Measurements from ENCODE around the gene PTGR1. TPM values are rescaled to one million over a fixed set of nuclear protein-coding genes. Genes with fewer than 3 reads are reported as not detected.

The PTGR1 gene
- 88.5 TPM for polyA plus RNA-seq
- long read RNA-seq, donor 1, transcript PTGR1-205 (10 exons, 1,407 nt): major isoform, 20 of 33 reads
- long read RNA-seq, donor 1, transcript PTGR1-201 (10 exons, 1,223 nt): minor isoform, 5 of 33 reads
- long read RNA-seq, donor 1, partial matches to known transcripts: 0 of 33 reads
- long read RNA-seq, donor 1, other reads (novel, unspliced or antisense): 5 of 33 reads
- long read RNA-seq, donor 2, transcript PTGR1-205 (10 exons, 1,407 nt): major isoform, 33 of 270 reads
- long read RNA-seq, donor 2, transcript PTGR1-201 (10 exons, 1,223 nt): minor isoform, 13 of 270 reads
- long read RNA-seq, donor 2, partial matches to known transcripts: 168 of 270 reads
- long read RNA-seq, donor 2, other reads (novel, unspliced or antisense): 50 of 270 reads
- long read RNA-seq, donor 3: 0 reads
- long read RNA-seq, donor 4, partial matches to known transcripts: 0 of 2 reads
- long read RNA-seq, donor 4, other reads (novel, unspliced or antisense): 0 of 2 reads
- long read RNA-seq, donor 5, transcript PTGR1-205 (10 exons, 1,407 nt): minor isoform, 9 of 23 reads
- long read RNA-seq, donor 5, transcript PTGR1-201 (10 exons, 1,223 nt): major isoform, 10 of 23 reads
- long read RNA-seq, donor 5, partial matches to known transcripts: 0 of 23 reads
- long read RNA-seq, donor 5, other reads (novel, unspliced or antisense): 0 of 23 reads
- long read RNA-seq, donor 6, transcript PTGR1-205 (10 exons, 1,407 nt): major isoform, 11 of 19 reads
- long read RNA-seq, donor 6, transcript PTGR1-201 (10 exons, 1,223 nt): minor isoform, 5 of 19 reads
- long read RNA-seq, donor 6, partial matches to known transcripts: 0 of 19 reads
- long read RNA-seq, donor 6, other reads (novel, unspliced or antisense): 0 of 19 reads
- long read RNA-seq, donor 7, transcript PTGR1-201 (10 exons, 1,223 nt): minor isoform, 7 of 20 reads
- long read RNA-seq, donor 7, transcript PTGR1-205 (10 exons, 1,407 nt): major isoform, 10 of 20 reads
- long read RNA-seq, donor 7, partial matches to known transcripts: 0 of 20 reads
- long read RNA-seq, donor 7, other reads (novel, unspliced or antisense): 0 of 20 reads
- long read RNA-seq, donor 8, transcript PTGR1-205 (10 exons, 1,407 nt): major isoform, 62 of 102 reads
- long read RNA-seq, donor 8, transcript PTGR1-201 (10 exons, 1,223 nt): minor isoform, 21 of 102 reads
- long read RNA-seq, donor 8, partial matches to known transcripts: 14 of 102 reads
- long read RNA-seq, donor 8, other reads (novel, unspliced or antisense): 0 of 102 reads
- long read RNA-seq, donor 9, transcript PTGR1-207 (11 exons, 1,941 nt): minor isoform, 5 of 42 reads
- long read RNA-seq, donor 9, transcript PTGR1-205 (10 exons, 1,407 nt): major isoform, 21 of 42 reads
- long read RNA-seq, donor 9, transcript PTGR1-201 (10 exons, 1,223 nt): minor isoform, 7 of 42 reads
- long read RNA-seq, donor 9, partial matches to known transcripts: 5 of 42 reads
- long read RNA-seq, donor 9, other reads (novel, unspliced or antisense): 0 of 42 reads
- long read RNA-seq, donor 10, transcript PTGR1-205 (10 exons, 1,407 nt): major isoform, 43 of 74 reads
- long read RNA-seq, donor 10, transcript PTGR1-201 (10 exons, 1,223 nt): minor isoform, 13 of 74 reads
- long read RNA-seq, donor 10, partial matches to known transcripts: 11 of 74 reads
- long read RNA-seq, donor 10, other reads (novel, unspliced or antisense): 0 of 74 reads
- long read RNA-seq, donor 11, transcript PTGR1-201 (10 exons, 1,223 nt): minor isoform, 10 of 35 reads
- long read RNA-seq, donor 11, transcript PTGR1-205 (10 exons, 1,407 nt): major isoform, 21 of 35 reads
- long read RNA-seq, donor 11, partial matches to known transcripts: 0 of 35 reads
- long read RNA-seq, donor 11, other reads (novel, unspliced or antisense): 0 of 35 reads

DNA sequence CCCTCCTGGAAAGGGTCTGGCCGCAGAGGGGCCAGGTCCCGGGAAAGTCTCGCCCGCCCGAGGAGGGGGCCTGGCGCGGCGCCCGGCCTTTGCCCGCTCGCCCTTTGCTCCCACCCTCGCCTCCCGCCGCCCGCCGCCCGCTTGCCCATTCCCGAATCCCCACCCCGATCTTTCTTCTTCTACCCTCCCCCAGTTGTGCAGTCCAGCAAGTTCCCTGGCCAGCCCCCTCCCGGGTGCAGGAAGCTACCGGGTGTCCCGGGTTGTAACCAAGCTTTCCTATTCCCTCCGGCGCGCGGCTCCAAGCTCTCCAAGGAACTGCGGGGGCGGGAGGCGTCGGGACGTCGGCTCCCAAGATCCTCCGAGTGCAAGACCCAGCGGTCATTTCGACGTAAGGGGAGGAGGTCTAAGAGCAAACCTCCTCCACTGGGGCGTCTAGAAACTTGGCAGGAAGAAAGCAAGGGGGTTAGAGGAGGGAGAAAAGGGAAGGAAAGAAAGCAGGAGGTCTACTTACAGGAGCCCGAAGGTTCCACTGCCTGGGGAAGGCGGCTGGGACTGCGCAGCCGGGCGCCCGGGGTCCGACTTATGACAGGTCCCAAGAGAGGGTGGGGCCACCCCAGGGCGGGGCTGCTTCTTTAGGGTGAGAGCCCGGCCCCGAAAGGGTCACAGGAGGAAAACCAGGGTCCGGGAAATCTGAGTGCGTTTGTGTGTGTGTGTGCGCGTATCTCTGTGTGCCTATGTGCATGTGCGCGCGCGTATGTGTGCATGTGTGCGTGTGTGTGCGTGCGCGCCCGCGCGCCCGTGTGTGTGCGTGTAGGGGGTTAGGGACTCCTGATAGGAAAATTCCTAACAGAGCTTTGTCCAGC lies at the start of gene PTGR1:
TSS of gene PTGR1 (minus strand) at position 556 of the 863 bp plus-strand sequence. CDS start 2,225 bp downstream, outside the sequence.
- Histone ChIP-seq H3K27ac (ENCODE audit: low read length) (peak within 1 kb of the TSS; percentile 96), H3K9me3 (ENCODE audit: control insufficient read depth, low read depth, low read length) (no peaks in the 10 kb centered on the region), H3K36me3 (ENCODE audit: control insufficient read depth, insufficient read depth, low read length) (peaks cover 21% of the 10 kb centered on the region), H3K4me1 (ENCODE audit: control insufficient read depth, insufficient read depth, low read length) (peaks cover 14% of the 10 kb centered on the region), H3K4me3 (ENCODE audit: low read length) (peak within 1 kb of the TSS; percentile 67), H3K27me3 (ENCODE audit: control insufficient read depth, insufficient read depth, low read length) (no peaks in the 10 kb centered on the region)
- peak; percentile 82 to 91 for DNase-seq
- no CpG with 5 or more reads among the region's 64 CpGs for WGBS (ENCODE audit: insufficient coverage, low lambda C conversion rate)

- 51% methylated on average over 3 of the region's 4 CpGs for WGBS (ENCODE audit: insufficient coverage, low lambda C conversion rate)
- no peak for DNase-seq
- Histone ChIP-seq H3K27ac (ENCODE audit: low read length) (no peak overlapping the region), H3K36me3 (ENCODE audit: control insufficient read depth, insufficient read depth, low read length) (peaks cover 18% of the 10 kb centered on the region), H3K27me3 (ENCODE audit: control insufficient read depth, insufficient read depth, low read length) (no peaks in the 10 kb centered on the region), H3K9me3 (ENCODE audit: control insufficient read depth, low read depth, low read length) (no peaks in the 10 kb centered on the region), H3K4me1 (ENCODE audit: control insufficient read depth, insufficient read depth, low read length) (no peaks in the 10 kb centered on the region), H3K4me3 (ENCODE audit: low read length) (no peak overlapping the region)
These were observed 49.6 kb upstream of the PTGR1 start for GRCh38 chr9:111649016-111649415.

DNA sequence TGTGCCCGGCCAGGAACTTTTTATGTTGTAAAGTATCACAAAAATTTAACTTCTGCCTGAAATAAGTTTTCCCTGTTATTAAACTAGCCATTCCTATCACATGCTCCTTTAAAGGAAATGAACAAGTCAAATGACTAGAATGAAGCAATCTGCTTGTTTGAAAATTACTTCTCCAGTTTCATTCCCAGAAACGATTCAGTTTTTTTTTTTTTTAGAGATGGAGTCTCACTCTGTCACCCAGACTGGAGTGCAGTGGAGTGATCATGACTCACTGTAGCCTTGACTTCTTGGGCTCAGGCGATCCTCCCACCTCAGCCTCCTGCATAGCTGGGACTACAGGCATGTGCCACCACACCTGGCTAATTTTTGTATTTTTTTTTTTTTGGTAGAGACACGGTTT lies 48.6 kb upstream of the PTGR1 start:
- Histone ChIP-seq H3K4me1 (ENCODE audit: control insufficient read depth, insufficient read depth, low read length) (no peaks in the 10 kb centered on the region), H3K9me3 (ENCODE audit: control insufficient read depth, low read depth, low read length) (no peaks in the 10 kb centered on the region), H3K4me3 (ENCODE audit: low read length) (no peak overlapping the region), H3K36me3 (ENCODE audit: control insufficient read depth, insufficient read depth, low read length) (peaks cover 17% of the 10 kb centered on the region), H3K27ac (ENCODE audit: low read length) (no peak overlapping the region), H3K27me3 (ENCODE audit: control insufficient read depth, insufficient read depth, low read length) (no peaks in the 10 kb centered on the region)
- DNase-seq: no peak
- WGBS (ENCODE audit: insufficient coverage, low lambda C conversion rate): 100% methylated on average over 1 of the region's 4 CpGs

- H3K9me3 ChIP-seq (ENCODE audit: control insufficient read depth, low read depth, low read length): no peaks in the 10 kb centered on the region
- H3K27ac ChIP-seq (ENCODE audit: low read length): no peak overlapping the region
- H3K4me3 ChIP-seq (ENCODE audit: low read length): no peak overlapping the region
- WGBS (ENCODE audit: insufficient coverage, low lambda C conversion rate): 88% methylated on average over 1 of the region's 2 CpGs
- no peak for DNase-seq
- no peaks in the 10 kb centered on the region for H3K4me1 ChIP-seq (ENCODE audit: control insufficient read depth, insufficient read depth, low read length)
- H3K36me3 ChIP-seq (ENCODE audit: control insufficient read depth, insufficient read depth, low read length): peaks cover 17% of the 10 kb centered on the region
- H3K27me3 ChIP-seq (ENCODE audit: control insufficient read depth, insufficient read depth, low read length): no peaks in the 10 kb centered on the region
These were observed 47.0 kb upstream of the PTGR1 start for GRCh38 chr9:111646417-111646816.

DNA sequence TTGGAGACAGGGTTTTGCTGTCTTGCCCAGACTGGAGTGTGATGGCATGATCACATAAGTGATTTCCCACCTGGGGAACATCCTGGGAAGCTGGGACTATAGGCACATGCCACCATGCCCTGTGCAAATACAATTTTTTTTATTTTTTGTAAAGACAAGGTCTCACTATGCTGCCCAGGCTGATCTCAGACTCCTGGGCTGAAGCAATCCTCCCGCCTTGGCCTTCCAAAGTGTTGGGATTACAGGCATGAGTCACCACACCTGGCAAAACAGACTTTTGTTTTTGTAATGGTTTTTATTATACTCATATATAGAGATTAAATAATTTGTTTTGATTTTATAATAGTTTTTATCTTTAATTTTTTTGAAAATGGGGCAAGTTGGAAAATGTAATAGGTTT lies 46.4 kb upstream of the PTGR1 start:
- Histone ChIP-seq H3K27ac (ENCODE audit: low read length) (no peak overlapping the region), H3K27me3 (ENCODE audit: control insufficient read depth, insufficient read depth, low read length) (no peaks in the 10 kb centered on the region), H3K4me3 (ENCODE audit: low read length) (no peak overlapping the region), H3K9me3 (ENCODE audit: control insufficient read depth, low read depth, low read length) (no peaks in the 10 kb centered on the region), H3K4me1 (ENCODE audit: control insufficient read depth, insufficient read depth, low read length) (no peaks in the 10 kb centered on the region), H3K36me3 (ENCODE audit: control insufficient read depth, insufficient read depth, low read length) (peaks cover 17% of the 10 kb centered on the region)
- no CpG with 5 or more reads among the region's 1 CpG for WGBS (ENCODE audit: insufficient coverage, low lambda C conversion rate)
- no peak for DNase-seq

DNA sequence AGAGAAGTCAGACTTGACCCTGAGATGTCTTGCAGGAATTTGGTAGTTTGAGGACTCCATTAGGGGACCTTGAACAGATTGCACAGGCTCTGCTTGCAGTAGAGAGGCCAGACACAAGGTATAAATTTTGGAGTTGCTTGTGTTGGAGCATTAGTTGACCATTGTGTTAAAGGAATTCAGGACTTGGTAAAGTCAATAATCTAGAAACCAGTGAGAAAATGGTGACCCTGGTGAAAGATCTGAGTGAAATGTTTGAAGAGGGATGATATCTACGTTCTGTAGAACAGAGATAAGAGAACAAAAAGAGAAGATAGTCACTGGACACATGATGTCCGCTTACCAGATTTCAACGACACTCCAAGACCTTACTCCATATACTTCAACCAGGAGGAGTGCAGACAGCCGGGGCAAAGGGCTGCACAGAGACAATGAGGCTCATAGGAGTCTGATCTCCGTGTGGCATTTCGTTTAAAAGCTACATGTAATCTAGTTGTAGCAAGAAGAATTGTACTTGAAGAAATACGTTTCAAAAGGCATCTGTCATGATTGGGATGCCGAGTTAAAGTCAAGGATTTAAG lies 44.8 kb upstream of the PTGR1 start:
- no peaks in the 10 kb centered on the region for H3K9me3 ChIP-seq (ENCODE audit: control insufficient read depth, low read depth, low read length)
- H3K36me3 ChIP-seq (ENCODE audit: control insufficient read depth, insufficient read depth, low read length): peaks cover 15% of the 10 kb centered on the region
- H3K27ac ChIP-seq (ENCODE audit: low read length): no peak overlapping the region
- DNase-seq: no peak
- no peaks in the 10 kb centered on the region for H3K4me1 ChIP-seq (ENCODE audit: control insufficient read depth, insufficient read depth, low read length)
- H3K27me3 ChIP-seq (ENCODE audit: control insufficient read depth, insufficient read depth, low read length): no peaks in the 10 kb centered on the region
- WGBS (ENCODE audit: insufficient coverage, low lambda C conversion rate): 100% methylated on average over 1 of the region's 8 CpGs
- H3K4me3 ChIP-seq (ENCODE audit: low read length): no peak overlapping the region

GRCh38 chr9:111637421-111637950 lies 38.0 kb upstream of the PTGR1 start:
- no peaks in the 10 kb centered on the region for H3K9me3 ChIP-seq (ENCODE audit: control insufficient read depth, low read depth, low read length)

GRCh38 chr9:111634860-111635259 lies 35.4 kb upstream of the PTGR1 start:
- Histone ChIP-seq H3K4me3 (ENCODE audit: low read length) (no peak overlapping the region), H3K4me1 (ENCODE audit: control insufficient read depth, insufficient read depth, low read length) (peaks cover 6% of the 10 kb centered on the region), H3K36me3 (ENCODE audit: control insufficient read depth, insufficient read depth, low read length) (no peaks in the 10 kb centered on the region), H3K27me3 (ENCODE audit: control insufficient read depth, insufficient read depth, low read length) (no peaks in the 10 kb centered on the region), H3K9me3 (ENCODE audit: control insufficient read depth, low read depth, low read length) (no peaks in the 10 kb centered on the region), H3K27ac (ENCODE audit: low read length) (no peak overlapping the region)
- DNase-seq: no peak
- WGBS (ENCODE audit: insufficient coverage, low lambda C conversion rate): no CpG with 5 or more reads among the region's 1 CpG

More at GRCh38 chr9:111637421-111637950, 38.0 kb upstream of the PTGR1 start:
- Histone ChIP-seq H3K4me1 (ENCODE audit: control insufficient read depth, insufficient read depth, low read length) (peaks cover 6% of the 10 kb centered on the region), H3K36me3 (ENCODE audit: control insufficient read depth, insufficient read depth, low read length) (no peaks in the 10 kb centered on the region), H3K27me3 (ENCODE audit: control insufficient read depth, insufficient read depth, low read length) (no peaks in the 10 kb centered on the region), H3K4me3 (ENCODE audit: low read length) (no peak overlapping the region), H3K27ac (ENCODE audit: low read length) (no peak overlapping the region)
- 85% methylated on average over 5 of the region's 6 CpGs for WGBS (ENCODE audit: insufficient coverage, low lambda C conversion rate)
- no peak for DNase-seq
